IMR-90 (cell line): ENCODE measurements around the gene TMUB2. TPM values are rescaled to one million over a fixed set of nuclear protein-coding genes. Genes with fewer than 3 reads are reported as not detected.

ENCODE experiments used
- ATAC-seq: fragments of 200-7000 bp; cut with Tn5 transposase; 2 replicates; pipeline ENCODE4 v1.9.1; 2020; ENCODE audit warnings: low read depth, mild to moderate bottlenecking, moderate library complexity
- BruUV-seq: library from RNA; stranded (reverse); fragments of 400-500 nt; replicated peaks from 2 replicates; lab custom pipeline; 2021; lab: Mats Ljungman, UMichigan
- CTCF ChIA-PET: fragments of 300-600 bp; formaldehyde crosslinking; extraction: SDS; loops from one replicate; lab custom pipeline; 2021; ENCODE audit warnings: antibody characterized with exemption; lab: Yijun Ruan, JAX
- POLR2A ChIA-PET: fragments of 300-600 bp; sonication (Branson Sonifier 250); formaldehyde crosslinking; loops from one replicate; lab custom pipeline; 2022; ENCODE audit warnings: antibody characterized with exemption; ENCODE audit not compliant: unreplicated experiment; lab: Charles Lee
- DNase-seq: peaks from one replicate; pipeline ENCODE4 v3.0.0; 2013
- H2AFZ ChIP-seq: replicated peaks from 2 replicates; pipeline ENCODE3; 2013; ENCODE audit warnings: low read length, mild to moderate bottlenecking; ENCODE audit not compliant: poor library complexity
- H2AK5ac ChIP-seq: 2 replicates; pipeline ENCODE4 v1.6.1; 2013; ENCODE audit warnings: low read depth, low read length, inconsistent platforms
- H2AK9ac ChIP-seq: replicated peaks from 2 replicates; pipeline ENCODE3; 2013; ENCODE audit warnings: mild to moderate bottlenecking, low read depth, low read length, moderate library complexity; ENCODE audit not compliant: poor library complexity
- H2BK120ac ChIP-seq: 2 replicates; pipeline ENCODE4 v1.6.1; 2013; ENCODE audit warnings: low read depth, low read length, inconsistent platforms
- H2BK15ac ChIP-seq: 3 replicates; pipeline ENCODE4 v1.6.1; 2013; ENCODE audit warnings: low read depth, low read length, inconsistent platforms
- H2BK20ac ChIP-seq: 2 replicates; pipeline ENCODE4 v1.6.1; 2013; ENCODE audit warnings: low read depth, mild to moderate bottlenecking, inconsistent platforms, low read length, moderate library complexity
- H2BK5ac ChIP-seq: 2 replicates; pipeline ENCODE4 v1.6.1; 2013; ENCODE audit warnings: mild to moderate bottlenecking, low read depth, low read length, inconsistent platforms; ENCODE audit not compliant: poor library complexity, severe bottlenecking
- H3K14ac ChIP-seq: replicated peaks from 2 replicates; pipeline ENCODE4 v1.6.1; 2013; ENCODE audit warnings: low read depth, low read length, inconsistent platforms
- H3K18ac ChIP-seq: 2 replicates; pipeline ENCODE4 v1.6.1; 2013; ENCODE audit warnings: low read depth, low read length, control low read depth
- H3K23ac ChIP-seq: 2 replicates; pipeline ENCODE4 v1.6.1; 2013; ENCODE audit warnings: low read depth, low read length, inconsistent platforms
- H3K27ac ChIP-seq: 2 replicates; pipeline ENCODE4 v1.5.1; 2013; ENCODE audit warnings: mild to moderate bottlenecking, control low read depth, low read length; ENCODE audit not compliant: insufficient read depth
- H3K27me3 ChIP-seq: 2 replicates; pipeline ENCODE4 v1.6.1; 2013; ENCODE audit warnings: low read length; ENCODE audit not compliant: control insufficient read depth, insufficient read depth
- H3K36me3 ChIP-seq: 2 replicates; pipeline ENCODE4 v1.6.1; 2013; ENCODE audit warnings: low read length, mixed read lengths; ENCODE audit not compliant: control insufficient read depth, insufficient read depth
- H3K4ac ChIP-seq: 2 replicates; pipeline ENCODE4 v1.6.1; 2013; ENCODE audit warnings: low read depth, low read length, inconsistent platforms
- H3K4me1 ChIP-seq: 2 replicates; pipeline ENCODE4 v1.6.1; 2013; ENCODE audit warnings: low read length, mixed read lengths; ENCODE audit not compliant: control insufficient read depth, insufficient read depth
- H3K4me2 ChIP-seq: 2 replicates; pipeline ENCODE4 v1.6.1; 2013; ENCODE audit warnings: low read depth, mild to moderate bottlenecking, control low read depth, low read length, moderate library complexity
- H3K4me3 ChIP-seq: 2 replicates; pipeline ENCODE4 v1.5.1; 2013; ENCODE audit warnings: low read depth, mild to moderate bottlenecking, control low read depth, low read length, moderate library complexity; ENCODE audit not compliant: insufficient read depth
- H3K56ac ChIP-seq: 2 replicates; pipeline ENCODE4 v1.6.1; 2013; ENCODE audit warnings: low read length, inconsistent platforms; ENCODE audit not compliant: insufficient read depth; ENCODE audit errors: extremely low read depth
- H3K79me1 ChIP-seq, 2 experiments: 2 replicates each; pipeline ENCODE4 v1.6.1; 2013; ENCODE audit warnings: low read length in 2 of 2, inconsistent platforms in 1 of 2, low read depth in 1 of 2
- H3K9ac ChIP-seq: 2 replicates; pipeline ENCODE4 v1.6.1; 2013; ENCODE audit warnings: low read depth, low read length, control low read depth
- H3K9me1 ChIP-seq: 2 replicates; pipeline ENCODE4 v1.6.1; 2013; ENCODE audit warnings: low read length, inconsistent platforms; ENCODE audit not compliant: insufficient read depth
- H3K9me3 ChIP-seq: 2 replicates; pipeline ENCODE4 v1.6.1; 2013; ENCODE audit warnings: low read length; ENCODE audit not compliant: control insufficient read depth, insufficient read depth
- H4K20me1 ChIP-seq: 2 replicates; pipeline ENCODE4 v1.6.1; 2013; ENCODE audit warnings: low read length, inconsistent platforms; ENCODE audit not compliant: insufficient read depth
- H4K5ac ChIP-seq: 2 replicates; pipeline ENCODE4 v1.6.1; 2013; ENCODE audit warnings: mild to moderate bottlenecking, low read depth, low read length, control low read depth
- H4K8ac ChIP-seq, 2 experiments: 2 replicates each; pipeline ENCODE4 v1.6.1; 2013; ENCODE audit warnings: low read depth in 2 of 2, low read length in 2 of 2, control low read depth in 1 of 2, inconsistent platforms in 1 of 2
- H4K91ac ChIP-seq: 2 replicates; pipeline ENCODE4 v1.6.1; 2013; ENCODE audit warnings: low read depth, low read length, inconsistent platforms; ENCODE audit not compliant: insufficient read depth
- BHLHE40 ChIP-seq: fragments of 150-350 bp; IDR thresholded peaks from 2 replicates; pipeline ENCODE4 v1.6.1; 2016; ENCODE audit warnings: mild to moderate bottlenecking, low read depth, low read length
- RAD21 ChIP-seq: IDR thresholded peaks from 2 replicates; pipeline ENCODE4 v1.6.1; 2012; ENCODE audit warnings: low read length, improper control_type of control experiment
- WGBS, 2 experiments: methylation state at CpG; one replicate each; pipeline versions ENCODE4 v1.1.5 to v1.1.7; 2013; ENCODE audit warnings: missing lambda C conversion rate in 2 of 2; ENCODE audit not compliant: insufficient read length in 1 of 2; ENCODE audit errors: extremely low coverage in 2 of 2; 5-methylcytosine and 5-hydroxymethylcytosine counted together
- dilution Hi-C: fragments of 300-500 bp; cut with HindIII; formaldehyde crosslinking; loops from one replicate; pipeline ENCODE4 v1.14.3; 2018; ENCODE audit warnings: low sequenced_read_pairs; ENCODE audit not compliant: unreplicated experiment
- in situ Hi-C: fragments of 300-500 bp; cut with MboI; formaldehyde crosslinking; loops from 3 replicates; pipeline ENCODE4 v1.14.3; 2019; ENCODE audit warnings: low sequenced_read_pairs, inconsistent platforms, mixed read lengths
- intact Hi-C: fragments of 100-400 bp; cut with micrococcal nuclease; formaldehyde crosslinking; loops from 2 replicates; pipeline ENCODE4 v1.10.0; 2022
- polyA plus RNA-seq, 3 experiments: library from polyadenylated mRNA; depleted of rRNA; stranded (reverse); fragments of >200 nt; gene quantifications; 2 replicates each; pipeline ENCODE4 v1.2.3, GENCODE V29; 2012; ENCODE audit warnings: low replicate concordance in 1 of 3
- total RNA-seq: library from RNA; depleted of rRNA; stranded (reverse); fragments of >200 nt; gene quantifications from 2 replicates; pipeline ENCODE4 v1.2.3, GENCODE V29; 2012
- TF ChIP-seq, protein P1 (sequence below): fragments of 150-350 bp; IDR thresholded peaks from 2 replicates; pipeline ENCODE4 v1.6.1; 2016; ENCODE audit warnings: low read depth, mild to moderate bottlenecking, low read length, moderate library complexity, borderline replicate concordance

Gene TMUB2
- total and polyA plus RNA-seq, 2 of the 4 experiments (the other 2 are of a cell fraction), result 16.5 to 42.5 TPM

DNA sequence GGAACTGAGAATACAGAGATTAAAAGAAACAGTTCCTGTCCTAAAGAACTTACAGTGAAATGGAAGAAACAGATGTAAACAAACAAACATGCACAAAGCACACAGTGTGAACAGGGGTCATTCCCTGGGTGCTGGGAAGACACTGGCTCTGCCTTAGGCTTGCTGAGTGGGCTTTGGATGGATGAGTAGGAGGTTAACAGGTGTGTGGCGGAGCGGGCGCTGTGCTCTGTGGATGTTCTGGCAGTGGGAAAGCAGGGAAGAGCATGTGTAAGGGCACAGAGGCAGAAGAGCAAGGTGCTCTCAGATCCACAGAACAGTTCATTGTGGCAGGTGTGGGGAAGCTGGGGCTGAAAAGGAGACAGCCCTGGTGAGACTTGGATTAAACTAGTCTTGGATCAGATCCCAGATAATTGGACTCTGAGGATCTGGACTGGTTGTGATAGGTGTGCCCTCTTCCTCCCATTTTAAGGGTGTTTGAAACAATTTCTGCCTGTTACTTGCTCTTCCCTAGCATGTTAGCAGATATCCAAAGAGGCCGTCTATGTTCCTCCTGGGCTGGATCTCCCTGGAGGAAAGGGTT, 36.9 kb upstream of the TMUB2 start:
- no peak overlapping the region for H3K56ac ChIP-seq
- no peak overlapping the region for H4K5ac ChIP-seq
- DNase-seq, result no peak
- H3K9me3 ChIP-seq, result no peaks in the 10 kb centered on the region
- H3K9me1 ChIP-seq, result peaks cover 15% of the 10 kb centered on the region; the same call in 1 of the 2 replicates
- H3K79me1 ChIP-seq, result peaks cover 32 to 55% of the 10 kb centered on the region in 2 experiments
- H3K4me1 ChIP-seq, result 0 out of 2 replicates have a peak, but pooled peaks cover 2% of the 10 kb centered on the region
- WGBS, 2 experiments, result no CpG with 5 or more reads among the region's 4 CpGs
- H4K8ac ChIP-seq, result no peak overlapping the region
- no peak overlapping the region for H2BK20ac ChIP-seq
- H3K27me3 ChIP-seq, result no peaks in the 10 kb centered on the region
- no peak overlapping the region for H2AK5ac ChIP-seq
- no peak overlapping the region for H2AFZ ChIP-seq
- no peak overlapping the region for H3K4me2 ChIP-seq
- no peak overlapping the region for H2BK15ac ChIP-seq
- no peak overlapping the region for H3K9ac ChIP-seq
- TF ChIP-seq, protein P1, sequence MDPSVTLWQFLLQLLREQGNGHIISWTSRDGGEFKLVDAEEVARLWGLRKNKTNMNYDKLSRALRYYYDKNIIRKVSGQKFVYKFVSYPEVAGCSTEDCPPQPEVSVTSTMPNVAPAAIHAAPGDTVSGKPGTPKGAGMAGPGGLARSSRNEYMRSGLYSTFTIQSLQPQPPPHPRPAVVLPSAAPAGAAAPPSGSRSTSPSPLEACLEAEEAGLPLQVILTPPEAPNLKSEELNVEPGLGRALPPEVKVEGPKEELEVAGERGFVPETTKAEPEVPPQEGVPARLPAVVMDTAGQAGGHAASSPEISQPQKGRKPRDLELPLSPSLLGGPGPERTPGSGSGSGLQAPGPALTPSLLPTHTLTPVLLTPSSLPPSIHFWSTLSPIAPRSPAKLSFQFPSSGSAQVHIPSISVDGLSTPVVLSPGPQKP, result no peak
- no peak for TF ChIP-seq RAD21
- no peak for TF ChIP-seq BHLHE40
- dilution Hi-C loops, result no loop called here
- no peak overlapping the region for H3K18ac ChIP-seq
- peak overlapping the region; percentile 84 for H2AK9ac ChIP-seq
- no peak overlapping the region for H2BK120ac ChIP-seq
- BruUV-seq, result no TSS peak
- ChIA-PET CTCF (interaction anchor here (0.6 kb wide), 1 partner anchor 107 kb away, joined by 7 read pairs; no protein-coding TSS in a partner anchor), POLR2A (interaction anchor here (0.7 kb wide), 1 partner anchor 656 kb away, joined by 6 read pairs; no protein-coding TSS in a partner anchor)
- no peak for ATAC-seq
- intact Hi-C loops, result no loop called here
- H4K20me1 ChIP-seq, result peaks cover 4% of the 10 kb centered on the region
- no peak overlapping the region for H3K27ac ChIP-seq
- peaks cover 14% of the 10 kb centered on the region; the same call in 1 of the 2 replicates for H3K36me3 ChIP-seq
- no peak overlapping the region for H2BK5ac ChIP-seq
- no peak overlapping the region for H3K4me3 ChIP-seq
- H3K4ac ChIP-seq, result no peak overlapping the region
- H3K14ac ChIP-seq, result no peak overlapping the region
- no peak overlapping the region; the same call in 1 of the 2 replicates for H3K23ac ChIP-seq
- no peak overlapping the region for H4K91ac ChIP-seq
- in situ Hi-C loops, result no loop called here
